H9 (cell line): ENCODE measurements around the gene PRPF6. TPM values are rescaled to one million over a fixed set of nuclear protein-coding genes. Genes with fewer than 3 reads are reported as not detected.

Experiments used
- DNase-seq: peaks from one replicate; pipeline ENCODE4 v3.0.0-alpha.2; 2017
- H2AFZ ChIP-seq: one replicate; pipeline ENCODE4 v1.6.1; 2013; ENCODE audit warnings: mild to moderate bottlenecking, low read length, control low read depth, moderate library complexity
- H2AK5ac ChIP-seq: 2 replicates; pipeline ENCODE4 v1.6.1; 2013; ENCODE audit warnings: low read length, control low read depth, mixed read lengths; ENCODE audit not compliant: insufficient read length
- H2BK120ac ChIP-seq: one replicate; pipeline ENCODE4 v1.6.1; 2013; ENCODE audit warnings: low read depth, mild to moderate bottlenecking, low read length, control low read depth, inconsistent platforms; ENCODE audit not compliant: poor library complexity, severe bottlenecking
- H2BK12ac ChIP-seq: 2 replicates; pipeline ENCODE4 v1.6.1; 2013; ENCODE audit warnings: low read length, control low read depth, mixed read lengths, low read depth; ENCODE audit not compliant: insufficient read length
- H2BK15ac ChIP-seq: 2 replicates; pipeline ENCODE4 v1.6.1; 2013; ENCODE audit warnings: low read depth, low read length, control low read depth
- H2BK20ac ChIP-seq: one replicate; pipeline ENCODE4 v1.6.1; 2013; ENCODE audit warnings: low read depth, mild to moderate bottlenecking, low read length, control low read depth, inconsistent platforms; ENCODE audit not compliant: poor library complexity, severe bottlenecking
- H2BK5ac ChIP-seq: 2 replicates; pipeline ENCODE4 v1.6.1; 2013; ENCODE audit warnings: low read length, control low read depth, mixed read lengths; ENCODE audit not compliant: insufficient read length
- H3K14ac ChIP-seq: 2 replicates; pipeline ENCODE4 v1.6.1; 2013; ENCODE audit warnings: low read length, control low read depth; ENCODE audit not compliant: insufficient read depth
- H3K18ac ChIP-seq: 2 replicates; pipeline ENCODE4 v1.6.1; 2013; ENCODE audit warnings: low read depth, mild to moderate bottlenecking, mixed read lengths, low read length, control low read depth; ENCODE audit not compliant: insufficient read length
- H3K23ac ChIP-seq: 2 replicates; pipeline ENCODE4 v1.6.1; 2013; ENCODE audit warnings: low read length, control low read depth, mixed read lengths, low read depth; ENCODE audit not compliant: insufficient read length
- H3K23me2 ChIP-seq: 2 replicates; pipeline ENCODE4 v1.6.1; 2013; ENCODE audit warnings: low read depth, mild to moderate bottlenecking, mixed read lengths, low read length, control low read depth; ENCODE audit not compliant: insufficient read length, poor library complexity, severe bottlenecking
- H3K27ac ChIP-seq: 2 replicates; pipeline ENCODE4 v1.5.1; 2013; ENCODE audit warnings: low read length, control low read depth, mixed read lengths, low read depth; ENCODE audit not compliant: insufficient read length
- H3K27me3 ChIP-seq: 2 replicates; pipeline ENCODE4 v1.6.1; 2013; ENCODE audit warnings: low read length, control low read depth, inconsistent platforms; ENCODE audit not compliant: insufficient read depth
- H3K4ac ChIP-seq: 2 replicates; pipeline ENCODE4 v1.6.1; 2013; ENCODE audit warnings: low read depth, mild to moderate bottlenecking, control low read depth, inconsistent platforms, low read length, moderate library complexity
- H3K4me1 ChIP-seq: 2 replicates; pipeline ENCODE4 v1.6.1; 2013; ENCODE audit warnings: low read length, control low read depth, inconsistent platforms; ENCODE audit not compliant: insufficient read depth
- H3K4me2 ChIP-seq: 2 replicates; pipeline ENCODE4 v1.6.1; 2013; ENCODE audit warnings: low read length, control low read depth, mixed read lengths; ENCODE audit not compliant: insufficient read length, insufficient read depth
- H3K56ac ChIP-seq: 2 replicates; pipeline ENCODE4 v1.6.1; 2013; ENCODE audit warnings: low read depth, mild to moderate bottlenecking, mixed read lengths, low read length, control low read depth; ENCODE audit not compliant: insufficient read length
- H3K79me1 ChIP-seq: 2 replicates; pipeline ENCODE4 v1.6.1; 2013; ENCODE audit warnings: low read depth, mild to moderate bottlenecking, moderate library complexity, low read length, control low read depth, inconsistent platforms; ENCODE audit not compliant: insufficient read depth, poor library complexity, severe bottlenecking
- H3K79me2 ChIP-seq: 2 replicates; pipeline ENCODE4 v1.6.1; 2013; ENCODE audit warnings: low read length, control low read depth, inconsistent platforms; ENCODE audit not compliant: insufficient read depth
- H3K9ac ChIP-seq: 2 replicates; pipeline ENCODE4 v1.6.1; 2013; ENCODE audit warnings: low read length, control low read depth, mixed read lengths; ENCODE audit not compliant: insufficient read length; ENCODE audit errors: extremely low read depth
- H3K9me3 ChIP-seq: one replicate; pipeline ENCODE4 v1.6.1; 2013; ENCODE audit warnings: low read depth, low read length, inconsistent platforms; ENCODE audit not compliant: control insufficient read depth
- H3T11ph ChIP-seq: one replicate; pipeline ENCODE4 v1.6.1; 2013; ENCODE audit warnings: mild to moderate bottlenecking, low read length, control low read depth, inconsistent platforms
- H4K20me1 ChIP-seq: one replicate; pipeline ENCODE4 v1.6.1; 2013; ENCODE audit not compliant: control insufficient read depth, insufficient read length, insufficient read depth
- H4K5ac ChIP-seq: 2 replicates; pipeline ENCODE4 v1.6.1; 2013; ENCODE audit warnings: low read depth, mild to moderate bottlenecking, mixed read lengths, low read length, control low read depth; ENCODE audit not compliant: insufficient read length
- H4K8ac ChIP-seq: replicated peaks from 2 replicates; pipeline ENCODE4 v1.6.1; 2013; ENCODE audit warnings: low read length, control low read depth, mixed read lengths, low read depth; ENCODE audit not compliant: insufficient read length
- H4K91ac ChIP-seq: 2 replicates; pipeline ENCODE4 v1.6.1; 2013; ENCODE audit warnings: low read depth, mild to moderate bottlenecking, moderate library complexity, mixed read lengths, low read length, control low read depth; ENCODE audit not compliant: insufficient read length
- H3K27ac Mint-ChIP-seq, 3 experiments: 2 replicates in 2 of 3; 3 replicates in 1 of 3; pipeline ENCODE4 v1.8.0; 2020 to 2021; ENCODE audit warnings: mixed read lengths in 3 of 3, mild to moderate bottlenecking in 1 of 3, moderate library complexity in 1 of 3
- H3K27me3 Mint-ChIP-seq: 2 replicates; pipeline ENCODE4 v1.8.0; 2021; ENCODE audit warnings: low read depth, mild to moderate bottlenecking, moderate library complexity, mixed read lengths
- H3K36me3 Mint-ChIP-seq, 3 experiments: 2 replicates in 2 of 3; 3 replicates in 1 of 3; pipeline ENCODE4 v1.8.0; 2020 to 2021; ENCODE audit warnings: low read depth in 3 of 3, mixed read lengths in 3 of 3; ENCODE audit not compliant: insufficient read depth in 1 of 3
- H3K4me1 Mint-ChIP-seq, 2 experiments: 2 replicates each; pipeline ENCODE4 v1.8.0; 2020; ENCODE audit warnings: mixed read lengths in 2 of 2
- H3K4me3 Mint-ChIP-seq, 2 experiments: 2 replicates in 1 of 2; 3 replicates in 1 of 2; pipeline ENCODE4 v1.8.0; 2020 to 2021; ENCODE audit warnings: mild to moderate bottlenecking in 2 of 2, mixed read lengths in 2 of 2, moderate library complexity in 1 of 2
- H3K9me3 Mint-ChIP-seq, 2 experiments: 2 replicates in 1 of 2; 3 replicates in 1 of 2; pipeline ENCODE4 v1.8.0; 2020; ENCODE audit warnings: mild to moderate bottlenecking in 2 of 2, mixed read lengths in 2 of 2, moderate library complexity in 1 of 2
- CTCF ChIP-seq: fragments of 200-600 bp; sonication (generic); conservative IDR thresholded peaks from 3 replicates; pipeline ENCODE4 v1.8.0; 2021; ENCODE audit warnings: antibody characterized with exemption, mild to moderate bottlenecking
- WGBS: extraction: QIAGEN DNeasy Blood & Tissue Kit; methylation state at CpG from one replicate; pipeline ENCODE4 v1.1.7; 2013; ENCODE audit warnings: missing lambda C conversion rate, low lambda C conversion rate, mixed read lengths; ENCODE audit not compliant: insufficient read length; ENCODE audit errors: extremely low coverage; 5-methylcytosine and 5-hydroxymethylcytosine counted together
- total RNA-seq: library from RNA; stranded (reverse); gene quantifications from 2 replicates; pipeline ENCODE4 v1.2.1, GENCODE V29; 2021

PRPF6 gene
- total RNA-seq, 1 experiment from 2014 or later: 87.9 TPM

GRCh38 chr20:64043768-64044167 is 62.8 kb downstream of the PRPF6 start:
- H3K4me3 Mint-ChIP-seq: peak overlapping the region in 1 of 2 experiments; percentile 13; a peak in 1 of 5 replicates
- no peaks in the 10 kb centered on the region for H3K79me1 ChIP-seq
- peaks cover 4% of the 10 kb centered on the region for H3K23me2 ChIP-seq
- no peak overlapping the region for H4K8ac ChIP-seq
- peaks cover 2 to 3% of the 10 kb centered on the region in 2 experiments; a peak in 2 of 5 replicates for H3K9me3 Mint-ChIP-seq
- no peak overlapping the region for H2BK15ac ChIP-seq
- H3K9ac ChIP-seq: no peak overlapping the region
- no peak overlapping the region for H3K4me2 ChIP-seq
- DNase-seq: no peak
- no peak overlapping the region for H2BK20ac ChIP-seq
- H2AK5ac ChIP-seq: no peak overlapping the region
- H3K27me3 Mint-ChIP-seq: peaks cover 86% of the 10 kb centered on the region
- no peaks in the 10 kb centered on the region for H4K20me1 ChIP-seq
- H3K18ac ChIP-seq: no peak overlapping the region
- H3K4me1 Mint-ChIP-seq: peaks cover 16 to 23% of the 10 kb centered on the region in 2 experiments
- H3K27me3 ChIP-seq: peaks cover 34% of the 10 kb centered on the region; the same call in 1 of the 2 replicates
- 100% methylated on average over 1 of the region's 9 CpGs for WGBS
- H4K5ac ChIP-seq: no peak overlapping the region
- H2AFZ ChIP-seq: no peak overlapping the region
- H2BK12ac ChIP-seq: no peak overlapping the region
- H3K23ac ChIP-seq: no peak overlapping the region
- no peak overlapping the region for H3K14ac ChIP-seq
- H3K27ac Mint-ChIP-seq: no peak overlapping the region
- no peak overlapping the region for H4K91ac ChIP-seq
- H3K4ac ChIP-seq: no peak overlapping the region
- H3K36me3 Mint-ChIP-seq: peaks cover 0 to 2% (median 0%) of the 10 kb centered on the region in 3 experiments; a peak in 3 of 7 replicates
- H3K27ac ChIP-seq: no peak overlapping the region
- TF ChIP-seq CTCF: no peak
- H3K9me3 ChIP-seq: no peaks in the 10 kb centered on the region
- H2BK5ac ChIP-seq: no peak overlapping the region
- H3K79me2 ChIP-seq: no peaks in the 10 kb centered on the region
- H3K4me1 ChIP-seq: peaks cover 5% of the 10 kb centered on the region; the same call in 1 of the 2 replicates
- H3K56ac ChIP-seq: no peak overlapping the region
- H3T11ph ChIP-seq: no peak overlapping the region
- no peak overlapping the region for H2BK120ac ChIP-seq
